Astrocyte of the cerebellum (primary cell): ENCODE measurements around the gene SSRP1.

Source experiments
- DNase-seq: peaks from one replicate; pipeline ENCODE4 v3.0.0-alpha.2; 2011; ENCODE audit warnings: low read depth
- H3K4me3 ChIP-seq: 2 replicates; pipeline ENCODE4 v1.5.1; 2011; ENCODE audit warnings: mild to moderate bottlenecking, low read depth, low read length, moderate library complexity
- in situ Hi-C: cut with HindIII; loops from 2 replicates; pipeline ENCODE4 v1.10.0; 2017; ENCODE audit warnings: low sequenced_read_pairs
- TF ChIP-seq, protein P1 (sequence below): IDR thresholded peaks from 2 replicates; pipeline ENCODE4 v1.5.1; 2012; ENCODE audit warnings: low read length, low read depth, moderate library complexity, mild to moderate bottlenecking; ENCODE audit errors: missing control alignments

Gene SSRP1

GRCh38 chr11:57314221-57314973 lies 21.3 kb downstream of the SSRP1 start:
- DNase-seq = no peak
- in situ Hi-C loops = no loop called here
- TF ChIP-seq, protein P1, sequence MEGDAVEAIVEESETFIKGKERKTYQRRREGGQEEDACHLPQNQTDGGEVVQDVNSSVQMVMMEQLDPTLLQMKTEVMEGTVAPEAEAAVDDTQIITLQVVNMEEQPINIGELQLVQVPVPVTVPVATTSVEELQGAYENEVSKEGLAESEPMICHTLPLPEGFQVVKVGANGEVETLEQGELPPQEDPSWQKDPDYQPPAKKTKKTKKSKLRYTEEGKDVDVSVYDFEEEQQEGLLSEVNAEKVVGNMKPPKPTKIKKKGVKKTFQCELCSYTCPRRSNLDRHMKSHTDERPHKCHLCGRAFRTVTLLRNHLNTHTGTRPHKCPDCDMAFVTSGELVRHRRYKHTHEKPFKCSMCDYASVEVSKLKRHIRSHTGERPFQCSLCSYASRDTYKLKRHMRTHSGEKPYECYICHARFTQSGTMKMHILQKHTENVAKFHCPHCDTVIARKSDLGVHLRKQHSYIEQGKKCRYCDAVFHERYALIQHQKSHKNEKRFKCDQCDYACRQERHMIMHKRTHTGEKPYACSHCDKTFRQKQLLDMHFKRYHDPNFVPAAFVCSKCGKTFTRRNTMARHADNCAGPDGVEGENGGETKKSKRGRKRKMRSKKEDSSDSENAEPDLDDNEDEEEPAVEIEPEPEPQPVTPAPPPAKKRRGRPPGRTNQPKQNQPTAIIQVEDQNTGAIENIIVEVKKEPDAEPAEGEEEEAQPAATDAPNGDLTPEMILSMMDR = no peak
- H3K4me3 ChIP-seq = no peak overlapping the region

- no peak for DNase-seq
- in situ Hi-C loops = no loop called here
- H3K4me3 ChIP-seq = no peak overlapping the region
- TF ChIP-seq, protein P1 = no peak
Observed at GRCh38 chr11:57313788-57314135, 21.9 kb downstream of the SSRP1 start.

GRCh38 chr11:57313071-57313787 lies 22.5 kb downstream of the SSRP1 start:
- TF ChIP-seq, protein P1 = no peak
- no peak for DNase-seq
- in situ Hi-C loops = no loop called here
- no peak overlapping the region for H3K4me3 ChIP-seq

- TF ChIP-seq, protein P1 = no peak
- H3K4me3 ChIP-seq = no peak overlapping the region
- in situ Hi-C loops = no loop called here
- no peak for DNase-seq
Observed at GRCh38 chr11:57312511-57313021, 23.1 kb downstream of the SSRP1 start.

- peak; percentile 90 for DNase-seq
- in situ Hi-C loops = no loop called here
Observed at GRCh38 chr11:57311109-57311936, 24.4 kb downstream of the SSRP1 start.

More at GRCh38 chr11:57311109-57311936, 24.4 kb downstream of the SSRP1 start:
- TF ChIP-seq, protein P1 = no peak
- H3K4me3 ChIP-seq = peak overlapping the region; percentile 52
